Fibroblast of lung (primary cell): ENCODE data around the gene FAM53B. TPM values are rescaled to one million over a fixed set of nuclear protein-coding genes. Genes with fewer than 3 reads are reported as not detected.

ENCODE experiments used
- DNase-seq, 2 donors: peaks; one replicate each; pipeline versions ENCODE4 v3.0.0 to v3.0.0-alpha.2; 2010; ENCODE audit warnings: low read depth in 2 of 2
- H2AFZ ChIP-seq: 2 replicates; pipeline ENCODE4 v1.5.1; 2012; ENCODE audit warnings: low read length, control low read depth, inconsistent platforms
- H3K27ac ChIP-seq: 2 replicates; pipeline ENCODE4 v1.5.1; 2011; ENCODE audit warnings: low read length, control low read depth; ENCODE audit not compliant: insufficient read depth
- H3K27me3 ChIP-seq: 2 replicates; pipeline ENCODE4 v1.5.1; 2011; ENCODE audit warnings: mild to moderate bottlenecking, low read length; ENCODE audit not compliant: control insufficient read depth, insufficient read depth
- H3K36me3 ChIP-seq: 2 replicates; pipeline ENCODE4 v1.5.1; 2011; ENCODE audit warnings: low read length; ENCODE audit not compliant: control insufficient read depth, insufficient read depth
- H3K4me1 ChIP-seq: 2 replicates; pipeline ENCODE4 v1.5.1; 2011; ENCODE audit warnings: low read length; ENCODE audit not compliant: control insufficient read depth, insufficient read depth; ENCODE audit errors: extremely low read depth
- H3K4me2 ChIP-seq: 2 replicates; pipeline ENCODE4 v1.5.1; 2011; ENCODE audit warnings: low read length, control low read depth; ENCODE audit not compliant: insufficient read depth; ENCODE audit errors: extremely low read depth
- H3K4me3 ChIP-seq, 4 experiments: fragments of 200-600 bp in 1 of 4; sonication (generic) in 1 of 4; replicated peaks in 1 of 4; 2 replicates each; pipeline ENCODE4 v1.5.1; 2011 to 2016; ENCODE audit warnings: low read length in 4 of 4, low read depth in 3 of 4, mild to moderate bottlenecking in 3 of 4, control low read depth in 2 of 4, inconsistent platforms in 1 of 4, mixed read lengths in 1 of 4; ENCODE audit not compliant: insufficient read depth in 1 of 4; ENCODE audit errors: control extremely low read depth in 1 of 4
- H3K79me2 ChIP-seq: 2 replicates; pipeline ENCODE4 v1.5.1; 2012; ENCODE audit warnings: mild to moderate bottlenecking, low read length, inconsistent platforms; ENCODE audit not compliant: control insufficient read depth, insufficient read depth
- H3K9ac ChIP-seq: 2 replicates; pipeline ENCODE4 v1.5.1; 2011; ENCODE audit warnings: mild to moderate bottlenecking, low read length, control low read depth; ENCODE audit not compliant: insufficient read depth
- H3K9me3 ChIP-seq: 2 replicates; pipeline ENCODE4 v1.5.1; 2012; ENCODE audit warnings: low read depth, low read length; ENCODE audit not compliant: control insufficient read depth, insufficient read depth
- H4K20me1 ChIP-seq: 2 replicates; pipeline ENCODE4 v1.5.1; 2011; ENCODE audit warnings: low read length; ENCODE audit not compliant: control insufficient read depth, insufficient read depth; ENCODE audit errors: extremely low read depth
- CTCF ChIP-seq, 2 donors: IDR thresholded peaks in 1 of 2; conservative IDR thresholded peaks in 1 of 2; 1 replicate in 1 of 2; 2 replicates in 1 of 2; pipeline ENCODE4 v1.5.1; 2011 to 2012; ENCODE audit warnings: low read length in 2 of 2, control low read depth in 1 of 2, inconsistent platforms in 1 of 2, low read depth in 1 of 2, mild to moderate bottlenecking in 1 of 2
- EZH2 ChIP-seq: IDR thresholded peaks from 2 replicates; pipeline ENCODE4 v1.5.1; 2012; ENCODE audit warnings: low read length, control low read depth, mild to moderate bottlenecking; ENCODE audit errors: missing control alignments
- polyA plus RNA-seq, 2 donors: library from polyadenylated mRNA; depleted of rRNA in 1 of 2; stranded (reverse) in 1 of 2; unstranded in 1 of 2; fragments of >200 nt; gene quantifications; 2 replicates each; pipeline ENCODE4 v1.2.1, GENCODE V29; 2011 to 2012; ENCODE audit warnings: missing spikeins in 1 of 2
- total RNA-seq: library from RNA; depleted of rRNA; stranded (reverse); fragments of >200 nt; gene quantifications from 2 replicates; pipeline ENCODE4 v1.2.1, GENCODE V29; 2014

The FAM53B gene
- total and polyA plus RNA-seq, 2 donors (not counting 1 experiment from before 2014, with no cell fraction given), result 2.2 to 11.7 TPM

- peaks cover 1% of the 10 kb centered on the region for H4K20me1 ChIP-seq
These were observed 18.4 kb downstream of the FAM53B start for GRCh38 chr10:124725791-124726190.

GRCh38 chr10:124725171-124725631 lies 19.0 kb downstream of the FAM53B start:
- Histone ChIP-seq H4K20me1 (peaks cover 1% of the 10 kb centered on the region), H3K4me2 (no peak overlapping the region), H3K4me3 (no peak overlapping the region), H3K79me2 (no peaks in the 10 kb centered on the region), H3K9ac (no peak overlapping the region), H3K27me3 (no peaks in the 10 kb centered on the region), H2AFZ (no peak overlapping the region), H3K4me1 (no peaks in the 10 kb centered on the region), H3K36me3 (no peaks in the 10 kb centered on the region), H3K27ac (no peak overlapping the region), H3K9me3 (no peaks in the 10 kb centered on the region)
- TF ChIP-seq EZH2 (no peak), CTCF (conservative IDR thresholded peaks at IDR 0.05 in 1 of 2, IDR thresholded peaks at IDR 0.05 in 1 of 2; ENCODE audit: low read depth in 1 of 2, low read length in 2 of 2) (no peak)
- DNase-seq, result no peak

More at GRCh38 chr10:124725791-124726190, 18.4 kb downstream of the FAM53B start:
- Histone ChIP-seq H3K4me1 (no peaks in the 10 kb centered on the region), H3K79me2 (no peaks in the 10 kb centered on the region), H3K36me3 (no peaks in the 10 kb centered on the region), H3K27ac (no peak overlapping the region), H3K9ac (no peak overlapping the region), H3K4me3 (no peak overlapping the region), H3K4me2 (no peak overlapping the region), H2AFZ (no peak overlapping the region), H3K9me3 (no peaks in the 10 kb centered on the region), H3K27me3 (no peaks in the 10 kb centered on the region)
- DNase-seq, result no peak
- no peak for TF ChIP-seq EZH2
- no peak for TF ChIP-seq CTCF (conservative IDR thresholded peaks at IDR 0.05 in 1 of 2, IDR thresholded peaks at IDR 0.05 in 1 of 2; ENCODE audit: low read depth in 1 of 2, low read length in 2 of 2)

- Histone ChIP-seq H3K9ac (no peak overlapping the region), H3K4me2 (no peak overlapping the region), H2AFZ (no peak overlapping the region), H3K36me3 (no peaks in the 10 kb centered on the region), H3K79me2 (no peaks in the 10 kb centered on the region), H4K20me1 (peaks cover 1% of the 10 kb centered on the region), H3K9me3 (no peaks in the 10 kb centered on the region), H3K4me1 (peaks cover 2% of the 10 kb centered on the region), H3K4me3 (no peak overlapping the region), H3K27me3 (no peaks in the 10 kb centered on the region), H3K27ac (no peak overlapping the region)
- TF ChIP-seq CTCF (conservative IDR thresholded peaks at IDR 0.05 in 1 of 2, IDR thresholded peaks at IDR 0.05 in 1 of 2; ENCODE audit: low read depth in 1 of 2, low read length in 2 of 2), result no peak
- no peak for TF ChIP-seq EZH2
- no peak for DNase-seq
These were observed 19.7 kb downstream of the FAM53B start for GRCh38 chr10:124724279-124725027.
